GM18873 (cell line): ENCODE data around the gene HELZ.
"Not testable (repeated sequence)": the region's sequence is repeated elsewhere in the genome, so short reads cannot be mapped to it uniquely, and the experiment has no call there.

Experiments
- ATAC-seq: cut with Tn5 transposase; IDR thresholded peaks from one replicate; pipeline ENCODE4 v1.9.1; 2021; ENCODE audit warnings: mild to moderate bottlenecking, moderate library complexity, moderate number of reproducible peaks; ENCODE audit not compliant: unreplicated experiment, low FRiP score

Gene HELZ

GRCh38 chr17:67150826-67151225, 94.2 kb downstream of the HELZ start:
- no peak for ATAC-seq

DNA sequence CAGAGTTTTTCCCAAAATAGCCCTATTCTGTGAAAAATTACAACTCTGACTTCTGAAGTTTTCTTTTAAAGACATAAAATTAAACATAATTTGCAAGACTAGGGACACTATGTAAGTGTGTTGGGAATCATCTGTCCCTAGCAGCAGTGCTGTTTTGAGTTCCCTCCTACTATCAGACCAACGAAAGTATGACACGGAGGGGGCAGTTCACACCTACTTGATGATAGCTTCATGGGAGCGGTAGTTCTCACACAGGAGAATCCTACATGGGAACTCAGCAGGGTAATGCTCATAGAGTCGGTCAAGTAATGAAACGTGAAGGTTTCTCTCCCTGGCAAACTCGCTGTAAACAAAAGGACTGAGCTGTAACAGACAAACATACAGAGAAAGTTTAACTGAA, 96.6 kb downstream of the HELZ start:
- no peak for ATAC-seq

- no peak for ATAC-seq
Observed at GRCh38 chr17:67145183-67145805, 99.7 kb downstream of the HELZ start.

GRCh38 chr17:67143318-67143717, 101.7 kb downstream of the HELZ start:
- ATAC-seq: no peak

- ATAC-seq: not testable (repeated sequence)
Observed at GRCh38 chr17:67142030-67142429, 103.0 kb downstream of the HELZ start.

DNA sequence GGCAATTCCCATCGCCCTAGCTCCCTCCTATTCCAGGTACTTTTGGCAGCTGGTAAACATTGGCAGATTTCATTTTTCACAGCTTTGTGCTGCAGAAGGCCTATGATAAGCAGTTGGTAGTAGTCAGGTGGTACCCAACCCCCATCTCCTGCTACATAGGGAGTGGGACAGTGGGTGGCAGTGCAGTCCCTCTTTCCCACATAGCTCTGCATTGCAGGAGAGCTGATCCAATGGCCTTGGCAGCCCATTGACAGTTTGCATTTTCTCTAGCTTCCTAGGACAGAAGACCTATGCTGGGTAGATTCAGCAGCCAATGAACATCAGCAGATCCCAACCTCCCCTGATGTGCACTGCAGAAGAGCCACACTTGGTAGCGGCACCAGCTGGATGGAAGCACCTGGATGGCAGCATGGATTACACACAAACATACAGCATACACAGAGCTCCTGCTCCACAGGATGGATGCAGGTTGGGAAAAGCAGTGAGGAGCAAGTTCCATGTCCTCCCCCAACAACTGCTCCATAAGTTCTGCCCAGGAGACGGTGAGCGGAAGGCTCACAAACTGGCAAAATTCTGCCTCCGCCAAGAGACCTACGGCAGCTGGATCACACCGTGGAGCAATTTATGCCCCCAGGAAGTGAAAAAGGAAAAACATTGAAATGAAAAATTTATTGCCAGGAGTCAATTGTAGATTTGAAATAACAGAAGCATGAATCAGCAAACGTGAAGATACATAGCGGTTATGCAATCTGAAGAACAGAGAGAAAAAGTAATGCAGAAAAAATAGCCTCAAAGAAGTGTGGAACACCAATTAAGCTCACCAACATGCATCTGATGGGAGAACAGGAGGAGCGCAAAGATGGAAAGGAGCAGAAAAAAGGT, 105.0 kb downstream of the HELZ start:
- ATAC-seq: no peak

- ATAC-seq: no peak
Observed at GRCh38 chr17:67139289-67139688, 105.7 kb downstream of the HELZ start.

- ATAC-seq: no peak
Observed at GRCh38 chr17:67138392-67138791, 106.6 kb downstream of the HELZ start.

DNA sequence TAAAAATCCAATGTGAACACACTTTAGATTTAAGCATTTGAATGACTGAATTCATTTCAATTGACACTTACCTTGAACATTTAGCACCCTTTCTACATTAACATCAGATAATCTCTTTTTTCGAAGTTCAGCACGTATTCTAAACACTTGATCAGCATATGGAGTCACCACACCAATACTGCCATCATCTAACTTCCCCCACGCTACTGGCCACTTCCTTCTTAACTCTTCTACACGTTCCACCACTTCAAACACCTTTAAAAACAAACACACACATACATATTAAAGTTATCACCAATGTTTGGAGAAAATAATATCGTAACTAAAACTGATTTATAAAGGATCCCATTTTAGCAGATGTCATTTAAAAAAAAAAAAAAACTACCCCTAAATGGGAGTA, 107.1 kb downstream of the HELZ start:
- ATAC-seq: no peak

DNA sequence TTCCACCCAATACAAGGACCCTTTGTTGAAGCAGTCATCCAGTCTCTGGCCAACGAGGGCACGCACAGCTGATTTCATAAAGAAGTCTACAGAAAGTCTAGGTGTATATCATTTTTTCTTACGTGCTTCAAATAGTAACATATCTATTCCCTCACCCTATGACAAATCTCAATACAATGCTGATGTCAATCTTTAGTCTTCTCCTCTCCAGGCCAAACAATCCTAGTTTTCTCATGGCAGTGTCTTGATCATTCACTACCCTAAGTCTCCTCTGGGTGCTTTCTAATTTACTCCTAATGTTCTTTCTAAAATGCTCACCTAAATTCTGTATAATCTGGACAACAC, 108.0 kb downstream of the HELZ start:
- no peak for ATAC-seq

DNA sequence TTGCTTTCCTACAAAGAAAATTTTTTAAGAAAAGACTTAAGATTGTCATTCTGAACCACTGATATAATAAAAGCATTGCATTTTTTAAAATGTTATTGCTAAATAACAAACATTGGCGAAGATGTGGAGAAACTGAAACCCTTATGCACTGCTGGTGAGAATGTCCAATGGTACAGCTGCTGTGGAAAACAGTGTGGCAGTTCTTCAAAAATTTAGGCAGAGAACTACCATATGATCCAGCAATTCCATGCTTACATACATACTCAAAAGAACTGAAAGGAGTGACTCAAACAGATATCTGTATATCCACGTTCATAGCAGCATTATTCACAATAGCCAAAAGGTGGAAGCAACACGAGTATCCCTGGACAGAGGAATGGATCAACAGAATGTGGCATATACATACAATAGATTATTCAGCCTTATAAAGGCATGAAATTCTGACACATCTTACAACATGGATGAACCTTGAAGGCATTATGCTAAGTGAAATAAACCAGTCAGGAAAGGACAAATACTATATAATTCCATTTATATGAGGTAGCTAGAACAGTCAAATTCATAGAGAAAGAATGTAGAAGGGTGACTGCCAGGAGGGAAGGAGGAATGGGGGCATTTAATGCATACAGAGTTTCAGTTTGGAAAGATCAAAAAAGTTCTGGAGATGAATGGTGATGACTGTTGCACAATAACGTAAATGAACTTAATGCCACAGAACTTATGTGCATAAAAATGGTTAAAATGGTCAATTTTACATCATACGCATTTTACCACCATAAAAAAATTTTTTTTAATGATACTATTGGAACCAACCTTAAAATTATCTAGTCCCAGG, 108.6 kb downstream of the HELZ start:
- ATAC-seq: no peak

GRCh38 chr17:67133161-67133560, 111.8 kb downstream of the HELZ start:
- no peak for ATAC-seq

- ATAC-seq: no peak
Observed at GRCh38 chr17:67132366-67132765, 112.6 kb downstream of the HELZ start.

- ATAC-seq: no peak
Observed at GRCh38 chr17:67130768-67131167, 114.2 kb downstream of the HELZ start.

DNA sequence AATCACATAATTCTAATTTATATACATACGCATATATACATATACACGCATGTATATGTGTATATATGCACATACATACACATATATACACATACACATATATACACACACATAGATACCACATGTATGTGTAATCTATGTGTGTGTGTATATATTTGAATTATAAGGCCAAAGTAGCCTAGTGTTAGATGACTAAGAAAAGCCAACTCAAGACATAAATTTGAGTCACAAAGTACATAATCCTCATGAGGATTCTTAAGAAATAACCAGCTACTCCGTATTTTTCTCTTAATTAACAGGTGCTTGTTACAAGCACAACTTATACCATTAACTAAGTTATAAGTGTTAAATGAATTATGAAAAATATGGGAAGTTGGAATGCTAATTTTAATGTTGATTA, 115.7 kb downstream of the HELZ start:
- ATAC-seq: no peak

- ATAC-seq: no peak
Observed at GRCh38 chr17:67128700-67129099, 116.3 kb downstream of the HELZ start.

GRCh38 chr17:67127925-67128324, 117.1 kb downstream of the HELZ start:
- no peak for ATAC-seq

DNA sequence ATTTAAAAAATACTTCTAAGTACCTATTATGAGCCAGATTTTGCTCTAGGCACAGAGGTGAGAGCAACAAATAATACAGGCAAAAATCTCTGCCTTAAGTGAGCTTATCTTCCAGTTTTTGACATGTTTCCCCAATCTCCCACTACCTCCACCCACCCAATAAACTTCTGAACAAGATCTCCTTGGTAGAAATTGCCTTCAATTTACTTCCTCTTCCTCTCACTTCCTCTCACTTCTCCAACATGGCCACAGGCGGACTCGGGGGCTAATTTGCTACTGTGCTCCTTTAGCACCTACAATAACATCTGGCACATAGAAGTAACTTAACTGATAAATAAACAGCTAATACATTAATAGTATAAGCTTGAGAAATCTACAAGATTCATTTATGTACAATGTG, 118.0 kb downstream of the HELZ start:
- no peak for ATAC-seq

- not testable (repeated sequence) for ATAC-seq
Observed at GRCh38 chr17:67126543-67126942, 118.5 kb downstream of the HELZ start.

- ATAC-seq: no peak
Observed at GRCh38 chr17:67125924-67126323, 119.1 kb downstream of the HELZ start.

DNA sequence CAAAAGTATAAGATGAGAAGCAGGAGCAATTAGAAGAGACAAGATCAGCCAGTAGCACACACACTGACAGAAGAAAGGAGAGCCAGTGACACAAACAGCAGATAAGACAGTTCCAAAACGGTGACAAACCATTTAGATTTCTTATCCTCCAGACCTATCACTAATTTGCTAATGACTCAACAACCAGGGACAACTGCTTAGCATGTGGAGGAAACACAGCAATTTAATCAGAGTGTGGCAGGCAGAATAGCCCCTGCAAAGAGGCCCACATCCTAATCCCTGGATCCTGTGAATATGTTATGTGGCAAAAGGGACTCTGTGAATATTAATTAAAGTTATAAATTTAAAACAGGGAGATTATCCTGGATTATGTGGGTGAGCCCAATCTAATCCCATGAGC, 119.6 kb downstream of the HELZ start:
- no peak for ATAC-seq
